GF-D8 (cell line): ENCODE data around the gene ANKRD44.
"Not testable (repeated sequence)": the region's sequence is repeated elsewhere in the genome, so short reads cannot be mapped to it uniquely, and the experiment has no call there.

Experiments used
- DNase-seq: peaks from one replicate; lab custom pipeline; 2025; lab: John Stamatoyannopoulos, UW

ANKRD44 gene

GRCh38 chr2:197310271-197310985 lies at the start of gene ANKRD44:
Gene ANKRD44, minus strand, starts transcription at chr2:197310780. Its CDS starts 176 bp downstream, at chr2:197310604.
- DNase-seq: peak; percentile 65

- DNase-seq: no peak
These were observed 49.3 kb upstream of the ANKRD44 start for GRCh38 chr2:197359859-197360258.

- DNase-seq: no peak
These were observed 48.4 kb upstream of the ANKRD44 start for GRCh38 chr2:197358931-197359330.

GRCh38 chr2:197357986-197358385 lies 47.4 kb upstream of the ANKRD44 start:
- DNase-seq: no peak

- no peak for DNase-seq
These were observed 45.6 kb upstream of the ANKRD44 start for GRCh38 chr2:197356136-197356535.

GRCh38 chr2:197354169-197354558 lies 43.6 kb upstream of the ANKRD44 start:
- no peak for DNase-seq

- DNase-seq: no peak
These were observed 43.0 kb upstream of the ANKRD44 start for GRCh38 chr2:197353393-197354168.

- no peak for DNase-seq
These were observed 39.1 kb upstream of the ANKRD44 start for GRCh38 chr2:197349699-197350098.

GRCh38 chr2:197348721-197349360 lies 38.3 kb upstream of the ANKRD44 start:
- no peak for DNase-seq

GRCh38 chr2:197345846-197346370 lies 35.3 kb upstream of the ANKRD44 start:
- DNase-seq: no peak

- DNase-seq: not testable (repeated sequence)
These were observed 33.4 kb upstream of the ANKRD44 start for GRCh38 chr2:197343968-197344367.

GRCh38 chr2:197340591-197340990 lies 30.0 kb upstream of the ANKRD44 start:
- no peak for DNase-seq

- DNase-seq: no peak
These were observed 29.1 kb upstream of the ANKRD44 start for GRCh38 chr2:197339496-197340220.

GRCh38 chr2:197339016-197339415 lies 28.4 kb upstream of the ANKRD44 start:
- no peak for DNase-seq

GRCh38 chr2:197332641-197333040 lies 22.1 kb upstream of the ANKRD44 start:
- DNase-seq: no peak

GRCh38 chr2:197328461-197328860 lies 17.9 kb upstream of the ANKRD44 start:
- DNase-seq: no peak

- no peak for DNase-seq
These were observed 17.0 kb upstream of the ANKRD44 start for GRCh38 chr2:197327472-197328098.

- DNase-seq: no peak
These were observed 16.5 kb upstream of the ANKRD44 start for GRCh38 chr2:197327073-197327471.

GRCh38 chr2:197324801-197325200 lies 14.2 kb upstream of the ANKRD44 start:
- no peak for DNase-seq

GRCh38 chr2:197322724-197323720 lies 12.4 kb upstream of the ANKRD44 start:
- DNase-seq: no peak
